Glutamatergic neuron (in vitro differentiated cells): ENCODE data around the gene ZNF48. TPM values are rescaled to one million over a fixed set of nuclear protein-coding genes. Genes with fewer than 3 reads are reported as not detected.

ENCODE experiments used
- DNase-seq: peaks from one replicate; pipeline ENCODE4 v3.0.0; 2022
- H3K27ac Mint-ChIP-seq: one replicate; pipeline ENCODE4 v1.8.0; 2020; ENCODE audit warnings: mild to moderate bottlenecking, mixed read lengths, inconsistent platforms; ENCODE audit not compliant: unreplicated experiment
- H3K27me3 Mint-ChIP-seq: one replicate; pipeline ENCODE4 v1.8.0; 2020; ENCODE audit warnings: mild to moderate bottlenecking, moderate library complexity, mixed read lengths, inconsistent platforms; ENCODE audit not compliant: unreplicated experiment
- H3K36me3 Mint-ChIP-seq: one replicate; pipeline ENCODE4 v1.8.0; 2020; ENCODE audit warnings: mild to moderate bottlenecking, mixed read lengths, inconsistent platforms; ENCODE audit not compliant: unreplicated experiment
- H3K4me1 Mint-ChIP-seq: one replicate; pipeline ENCODE4 v1.8.0; 2020; ENCODE audit warnings: mild to moderate bottlenecking, low read depth, mixed read lengths, inconsistent platforms; ENCODE audit not compliant: unreplicated experiment
- H3K4me3 Mint-ChIP-seq: one replicate; pipeline ENCODE4 v1.8.0; 2020; ENCODE audit warnings: mild to moderate bottlenecking, mixed read lengths, inconsistent platforms; ENCODE audit not compliant: unreplicated experiment
- H3K9me3 Mint-ChIP-seq: one replicate; pipeline ENCODE4 v1.8.0; 2020; ENCODE audit warnings: mild to moderate bottlenecking, moderate library complexity, mixed read lengths, inconsistent platforms; ENCODE audit not compliant: unreplicated experiment
- total RNA-seq: library from RNA; stranded (reverse); fragmentation: NEBNext Ultra II Directional; extraction: Animal tissue kit (Norgen Biotek cat#: 25700); gene quantifications from one replicate; pipeline ENCODE4 v1.2.1, GENCODE V29; 2021; ENCODE audit not compliant: unreplicated experiment
- TF ChIP-seq, protein P1 (sequence below): fragments of 200-600 bp; sonication (generic); IDR thresholded peaks from one replicate; pipeline ENCODE4 v1.5.0; 2021; ENCODE audit not compliant: partially characterized antibody, unreplicated experiment

The ZNF48 gene
- total RNA-seq, 1 donor from 2014 or later = 74.7 TPM

DNA sequence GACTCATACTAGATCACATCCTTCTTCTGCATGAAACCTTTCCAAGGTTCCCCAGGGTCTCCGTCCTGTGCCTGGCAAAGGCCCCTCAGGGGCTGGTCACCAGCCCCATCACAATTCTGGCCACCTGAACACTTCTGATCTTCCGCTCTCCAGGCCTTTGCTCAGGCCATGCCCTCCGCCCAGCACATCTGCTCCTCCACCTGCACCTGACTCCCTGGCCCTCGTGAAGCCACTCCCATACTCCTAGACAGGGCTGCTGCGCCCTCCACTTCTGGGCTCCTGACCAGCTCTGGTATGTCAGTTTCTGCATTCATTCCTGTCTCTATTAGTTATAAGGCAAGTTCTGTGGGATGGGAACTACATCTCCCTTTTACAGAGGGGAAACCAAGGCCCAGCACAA lies 22.5 kb upstream of the ZNF48 start:
- H3K27me3 Mint-ChIP-seq = peaks cover 26% of the 10 kb centered on the region
- peaks cover 25% of the 10 kb centered on the region for H3K9me3 Mint-ChIP-seq
- H3K27ac Mint-ChIP-seq = peak overlapping the region; percentile 76
- H3K4me1 Mint-ChIP-seq = peaks cover 28% of the 10 kb centered on the region
- DNase-seq = no peak
- H3K36me3 Mint-ChIP-seq = peaks cover 3% of the 10 kb centered on the region
- TF ChIP-seq, protein P1, sequence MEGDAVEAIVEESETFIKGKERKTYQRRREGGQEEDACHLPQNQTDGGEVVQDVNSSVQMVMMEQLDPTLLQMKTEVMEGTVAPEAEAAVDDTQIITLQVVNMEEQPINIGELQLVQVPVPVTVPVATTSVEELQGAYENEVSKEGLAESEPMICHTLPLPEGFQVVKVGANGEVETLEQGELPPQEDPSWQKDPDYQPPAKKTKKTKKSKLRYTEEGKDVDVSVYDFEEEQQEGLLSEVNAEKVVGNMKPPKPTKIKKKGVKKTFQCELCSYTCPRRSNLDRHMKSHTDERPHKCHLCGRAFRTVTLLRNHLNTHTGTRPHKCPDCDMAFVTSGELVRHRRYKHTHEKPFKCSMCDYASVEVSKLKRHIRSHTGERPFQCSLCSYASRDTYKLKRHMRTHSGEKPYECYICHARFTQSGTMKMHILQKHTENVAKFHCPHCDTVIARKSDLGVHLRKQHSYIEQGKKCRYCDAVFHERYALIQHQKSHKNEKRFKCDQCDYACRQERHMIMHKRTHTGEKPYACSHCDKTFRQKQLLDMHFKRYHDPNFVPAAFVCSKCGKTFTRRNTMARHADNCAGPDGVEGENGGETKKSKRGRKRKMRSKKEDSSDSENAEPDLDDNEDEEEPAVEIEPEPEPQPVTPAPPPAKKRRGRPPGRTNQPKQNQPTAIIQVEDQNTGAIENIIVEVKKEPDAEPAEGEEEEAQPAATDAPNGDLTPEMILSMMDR = no peak
- H3K4me3 Mint-ChIP-seq = peak overlapping the region; percentile 64

DNA sequence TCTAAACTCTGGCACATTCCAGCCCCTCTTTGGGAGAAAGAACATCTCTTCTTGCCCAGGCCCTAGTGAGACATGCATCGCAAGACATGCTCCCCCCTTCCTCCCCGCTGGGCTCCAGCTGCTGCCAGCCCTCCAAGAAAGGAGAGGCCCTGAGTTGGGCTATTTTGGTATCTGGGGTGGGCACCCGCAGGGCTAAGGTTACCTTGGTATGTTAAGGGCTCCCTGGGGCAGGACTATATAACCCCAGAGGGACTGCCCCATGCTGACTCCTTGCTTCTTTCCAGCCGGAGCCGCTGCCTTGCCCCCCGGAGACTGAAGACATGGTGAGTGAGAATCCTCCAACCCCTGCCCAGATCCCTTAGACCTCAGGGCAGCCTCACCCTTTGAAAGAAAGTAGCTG lies 20.7 kb upstream of the ZNF48 start, which contains the start of gene MYL11:
MYL11 (plus strand) TSS at position 265 of the 400 bp plus-strand sequence; CDS start at position 321, 56 bp downstream.
- peaks cover 25% of the 10 kb centered on the region for H3K9me3 Mint-ChIP-seq
- peaks cover 3% of the 10 kb centered on the region for H3K36me3 Mint-ChIP-seq
- peak within 1 kb of the TSS; percentile 82 for H3K27ac Mint-ChIP-seq
- DNase-seq = no peak
- peaks cover 31% of the 10 kb centered on the region for H3K27me3 Mint-ChIP-seq
- H3K4me1 Mint-ChIP-seq = peaks cover 23% of the 10 kb centered on the region
- TF ChIP-seq, protein P1 = no peak
- H3K4me3 Mint-ChIP-seq = no peak within 1 kb of the TSS

DNA sequence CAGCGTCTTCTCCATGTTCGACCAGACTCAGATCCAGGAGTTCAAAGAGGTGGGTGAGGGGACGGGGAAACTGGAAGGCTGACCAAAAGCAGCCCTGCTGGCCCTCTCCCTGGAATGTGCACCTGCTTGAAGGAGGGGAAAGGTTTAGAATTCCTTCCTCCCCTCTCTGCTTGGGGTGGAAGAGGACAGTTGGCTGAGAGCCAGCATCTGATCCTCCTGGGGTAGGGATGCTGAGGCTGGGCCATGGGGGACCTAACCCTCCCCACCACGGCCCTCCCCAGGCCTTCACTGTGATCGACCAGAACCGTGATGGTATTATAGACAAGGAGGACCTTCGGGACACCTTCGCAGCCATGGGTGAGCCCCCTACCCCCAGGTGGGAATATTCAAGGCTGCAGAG lies 19.4 kb upstream of the ZNF48 start:
- Mint-ChIP-seq H3K4me1 (peaks cover 26% of the 10 kb centered on the region), H3K36me3 (peaks cover 4% of the 10 kb centered on the region), H3K9me3 (peaks cover 24% of the 10 kb centered on the region), H3K27ac (no peak overlapping the region), H3K27me3 (peaks cover 28% of the 10 kb centered on the region), H3K4me3 (no peak overlapping the region)
- TF ChIP-seq, protein P1 = no peak
- DNase-seq = no peak

DNA sequence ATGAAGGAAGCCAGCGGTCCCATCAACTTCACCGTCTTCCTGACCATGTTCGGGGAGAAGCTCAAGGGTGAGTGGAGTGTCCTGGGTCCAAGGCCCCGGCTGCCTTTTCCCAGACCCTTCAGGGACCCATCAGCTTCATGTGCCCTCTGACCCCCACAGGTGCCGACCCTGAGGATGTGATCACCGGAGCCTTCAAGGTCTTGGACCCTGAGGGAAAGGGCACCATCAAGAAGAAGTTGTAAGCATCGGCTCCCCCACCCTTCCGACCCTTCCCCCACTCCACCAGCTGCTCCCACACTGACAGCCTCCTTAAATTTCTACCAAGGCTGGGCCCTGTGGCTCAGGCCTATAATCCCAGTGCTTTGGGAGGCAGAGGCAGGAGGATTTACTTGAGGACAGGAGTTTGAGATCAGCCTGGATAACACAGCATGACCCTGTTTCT lies 18.7 kb upstream of the ZNF48 start:
- Mint-ChIP-seq H3K36me3 (peaks cover 4% of the 10 kb centered on the region), H3K27ac (peak overlapping the region; percentile 100), H3K4me1 (peaks cover 22% of the 10 kb centered on the region), H3K27me3 (peaks cover 23% of the 10 kb centered on the region), H3K4me3 (no peak overlapping the region), H3K9me3 (peaks cover 20% of the 10 kb centered on the region)
- no peak for DNase-seq
- TF ChIP-seq, protein P1 = no peak

DNA sequence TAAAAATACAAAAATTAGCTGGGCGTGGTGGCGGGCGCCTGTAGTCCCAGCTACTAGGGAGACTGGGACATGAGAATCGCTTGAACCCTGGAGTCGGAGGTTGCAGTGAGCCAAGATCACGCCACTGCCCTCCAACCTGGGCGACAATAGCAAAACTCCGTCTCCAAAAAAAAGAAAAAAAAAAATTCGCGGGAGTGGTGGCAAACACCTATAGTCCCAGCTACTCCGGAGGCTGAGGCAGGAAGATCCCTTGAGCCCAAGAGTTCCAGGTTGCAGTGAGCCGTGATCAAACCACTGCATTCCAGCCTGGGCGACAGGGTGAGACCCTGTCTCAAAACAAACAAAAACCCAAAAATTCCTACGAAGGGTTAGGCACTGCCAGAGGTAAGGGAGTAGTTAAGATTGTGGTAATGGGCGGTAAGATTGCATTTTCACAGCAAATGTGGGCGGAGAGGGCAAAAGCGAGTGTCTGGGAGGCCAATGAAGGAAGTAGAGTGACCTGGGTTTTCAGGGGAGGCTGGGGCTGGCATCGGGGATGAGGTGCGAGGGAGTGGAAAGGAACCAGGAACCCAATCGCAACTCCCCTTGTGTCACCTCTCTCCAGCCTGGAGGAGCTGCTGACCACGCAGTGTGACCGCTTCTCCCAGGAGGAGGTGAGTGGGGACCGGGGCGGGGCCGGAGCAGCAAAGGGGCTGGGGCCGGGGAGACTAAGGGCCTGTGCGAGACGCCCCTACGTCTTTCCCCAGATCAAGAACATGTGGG lies 18.0 kb upstream of the ZNF48 start:
- DNase-seq = no peak

More for the DNA sequence above, 18.0 kb upstream of the ZNF48 start:
- H3K4me1 Mint-ChIP-seq = peaks cover 15% of the 10 kb centered on the region
- H3K27me3 Mint-ChIP-seq = peaks cover 18% of the 10 kb centered on the region
- peak overlapping the region; percentile 97 for H3K4me3 Mint-ChIP-seq
- H3K36me3 Mint-ChIP-seq = peaks cover 4% of the 10 kb centered on the region
- TF ChIP-seq, protein P1 = no peak
- peak overlapping the region; percentile 100 for H3K27ac Mint-ChIP-seq
- peaks cover 16% of the 10 kb centered on the region for H3K9me3 Mint-ChIP-seq
